ENCODE measurements around the gene TENM4. TPM values are rescaled to one million over a fixed set of nuclear protein-coding genes. Genes with fewer than 3 reads are reported as not detected.

TENM4 gene
- total RNA-seq, 1 donor from 2014 or later = 5.1 TPM

DNA sequence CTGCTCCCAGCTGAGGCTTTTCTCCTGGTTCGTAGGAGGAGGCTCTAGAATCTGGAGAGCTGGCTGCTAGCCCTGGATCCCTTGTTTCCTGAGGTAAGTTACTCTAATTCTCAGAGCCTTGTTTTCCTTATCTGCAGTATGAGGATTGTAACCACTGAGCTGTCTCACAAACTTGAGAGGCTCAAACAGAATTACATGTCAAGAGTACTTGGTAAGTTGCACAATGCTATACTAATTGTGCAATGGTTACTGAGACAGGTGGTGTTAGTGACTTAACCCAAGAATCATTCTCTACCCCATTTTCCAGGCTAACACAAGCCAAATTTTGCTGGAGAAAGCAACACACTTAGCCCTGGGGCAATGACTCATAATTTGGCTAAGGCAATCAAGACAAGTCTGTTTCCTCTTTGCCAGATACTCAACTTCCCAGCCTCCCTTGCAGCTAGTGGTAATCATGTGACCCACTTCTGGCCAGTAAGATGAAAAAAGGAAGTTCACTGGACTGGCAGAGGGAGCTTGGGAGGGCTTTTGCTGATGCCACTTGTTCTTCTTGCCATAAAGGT lies 348.0 kb downstream of the TENM4 start:
- H3K9me3 Mint-ChIP-seq = peaks cover 6% of the 10 kb centered on the region
- Histone ChIP-seq H4K20me1 (ENCODE audit: low read depth) (peaks cover 46% of the 10 kb centered on the region), H3K36me3 (no peaks in the 10 kb centered on the region), H3K4me1 (peaks cover 18% of the 10 kb centered on the region), H3F3A (ENCODE audit: low read depth) (peaks cover 14% of the 10 kb centered on the region), H3K27me3 (peaks cover 98% of the 10 kb centered on the region), H3K4me2 (no peak overlapping the region), H3K9me3 (ENCODE audit: low read depth) (no peaks in the 10 kb centered on the region), H3K79me2 (ENCODE audit: low read depth) (no peaks in the 10 kb centered on the region), H3K4me3 (no peak overlapping the region), H2AFZ (replicated peaks) (no peak overlapping the region), H3K27ac (no peak overlapping the region), H3K9ac (no peak overlapping the region)
- TF ChIP-seq EZH2phosphoT487 (IDR thresholded peaks at IDR 0.05) = no peak
- no peak for TF ChIP-seq CTCF (IDR thresholded peaks at IDR 0.05)
- TF ChIP-seq EZH2 (IDR thresholded peaks at IDR 0.05) = no peak
- peaks cover 6% of the 10 kb centered on the region for H3K27me3 Mint-ChIP-seq (ENCODE audit: insufficient read depth, low read depth)
- H3K4me1 Mint-ChIP-seq = peaks cover 75% of the 10 kb centered on the region
- H3K27ac Mint-ChIP-seq = no peak overlapping the region
- H3K4me3 Mint-ChIP-seq = no peak overlapping the region
- no peak for DNase-seq (ENCODE audit: low spot score)
- H3K36me3 Mint-ChIP-seq = no peaks in the 10 kb centered on the region

GRCh38 chr11:79090191-79090705 lies 350.6 kb downstream of the TENM4 start:
- Histone ChIP-seq H3F3A (ENCODE audit: low read depth) (peaks cover 26% of the 10 kb centered on the region), H3K9me3 (ENCODE audit: low read depth) (no peaks in the 10 kb centered on the region), H3K4me1 (peaks cover 31% of the 10 kb centered on the region), H4K20me1 (ENCODE audit: low read depth) (peaks cover 50% of the 10 kb centered on the region), H3K36me3 (no peaks in the 10 kb centered on the region), H3K27ac (no peak overlapping the region), H3K4me3 (no peak overlapping the region), H3K27me3 (peaks cover 98% of the 10 kb centered on the region), H3K9ac (no peak overlapping the region), H2AFZ (replicated peaks) (no peak overlapping the region), H3K4me2 (no peak overlapping the region), H3K79me2 (ENCODE audit: low read depth) (no peaks in the 10 kb centered on the region)
- H3K27me3 Mint-ChIP-seq (ENCODE audit: insufficient read depth, low read depth) = peaks cover 4% of the 10 kb centered on the region
- H3K9me3 Mint-ChIP-seq = peaks cover 6% of the 10 kb centered on the region
- no peak for DNase-seq (ENCODE audit: low spot score)
- peak overlapping the region; percentile 76 for H3K27ac Mint-ChIP-seq
- peaks cover 82% of the 10 kb centered on the region for H3K4me1 Mint-ChIP-seq
- no peak overlapping the region for H3K4me3 Mint-ChIP-seq
- TF ChIP-seq EZH2phosphoT487 (IDR thresholded peaks at IDR 0.05) = no peak
- TF ChIP-seq CTCF (IDR thresholded peaks at IDR 0.05) = no peak
- no peak for TF ChIP-seq EZH2 (IDR thresholded peaks at IDR 0.05)
- H3K36me3 Mint-ChIP-seq = no peaks in the 10 kb centered on the region

DNA sequence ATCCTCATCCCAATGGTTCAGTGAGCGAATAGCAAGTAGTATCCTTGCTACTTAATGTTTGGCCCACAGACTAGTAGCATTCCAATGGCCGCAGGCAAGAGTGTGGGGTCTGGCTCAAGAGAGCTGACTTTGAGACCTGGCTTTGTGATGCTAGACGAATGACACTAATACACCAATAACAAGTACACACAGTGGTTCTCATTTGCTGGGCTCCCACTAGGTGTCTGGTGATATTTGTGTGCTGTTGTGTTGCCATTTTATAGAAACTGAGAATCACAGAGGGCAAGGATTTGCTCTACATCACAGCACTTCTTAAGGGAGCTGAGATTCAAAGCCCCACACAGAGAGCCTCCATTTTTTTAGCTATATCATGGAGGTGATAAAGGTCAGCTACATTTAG lies 351.2 kb downstream of the TENM4 start:
- no peaks in the 10 kb centered on the region for H3K79me2 ChIP-seq (ENCODE audit: low read depth)
- peaks cover 92% of the 10 kb centered on the region for H3K27me3 ChIP-seq
- no peak for DNase-seq (ENCODE audit: low spot score)
- peaks cover 6% of the 10 kb centered on the region for H3K9me3 Mint-ChIP-seq
- peaks cover 50% of the 10 kb centered on the region for H4K20me1 ChIP-seq (ENCODE audit: low read depth)
- TF ChIP-seq EZH2phosphoT487 (IDR thresholded peaks at IDR 0.05) (no peak), CTCF (IDR thresholded peaks at IDR 0.05) (no peak), EZH2 (IDR thresholded peaks at IDR 0.05) (no peak)
- H3K4me3 Mint-ChIP-seq = no peak overlapping the region
- H3K27me3 Mint-ChIP-seq (ENCODE audit: insufficient read depth, low read depth) = peaks cover 4% of the 10 kb centered on the region
- no peak overlapping the region for H3K9ac ChIP-seq
- peaks cover 31% of the 10 kb centered on the region for H3K4me1 ChIP-seq
- H3K4me3 ChIP-seq = peak overlapping the region; percentile 12
- H3F3A ChIP-seq (ENCODE audit: low read depth) = peaks cover 26% of the 10 kb centered on the region
- H3K27ac Mint-ChIP-seq = peak overlapping the region; percentile 80
- peak overlapping the region; percentile 59 for H3K4me2 ChIP-seq
- H3K4me1 Mint-ChIP-seq = peaks cover 77% of the 10 kb centered on the region
- H3K36me3 ChIP-seq = no peaks in the 10 kb centered on the region
- no peak overlapping the region for H2AFZ ChIP-seq (replicated peaks)
- H3K36me3 Mint-ChIP-seq = no peaks in the 10 kb centered on the region
- no peaks in the 10 kb centered on the region for H3K9me3 ChIP-seq (ENCODE audit: low read depth)
- H3K27ac ChIP-seq = no peak overlapping the region

All from neural progenitor cell (in vitro differentiated cells).